ENCODE results near the gene MS4A2.
"Not testable (repeated sequence)": the region's sequence is repeated elsewhere in the genome, so short reads cannot be mapped to it uniquely, and the experiment has no call there.

The MS4A2 gene

GRCh38 chr11:60127311-60127811 lies 38.9 kb downstream of the MS4A2 start:
- H3K4me1 ChIP-seq: no peaks in the 10 kb centered on the region
- no peak for TF ChIP-seq CTCF (IDR thresholded peaks at IDR 0.05; ENCODE audit: low read depth, low read length)
- H3K4me3 ChIP-seq (ENCODE audit: low read depth, low read length): no peak overlapping the region
- H3K27me3 ChIP-seq: no peaks in the 10 kb centered on the region
- no peak for DNase-seq
- H3K9me3 ChIP-seq: no peaks in the 10 kb centered on the region
- H3K36me3 ChIP-seq: no peaks in the 10 kb centered on the region

- no peak for TF ChIP-seq CTCF (IDR thresholded peaks at IDR 0.05; ENCODE audit: low read depth, low read length)
These were observed 39.9 kb downstream of the MS4A2 start for GRCh38 chr11:60128376-60128775.

GRCh38 chr11:60128866-60129265 lies 40.4 kb downstream of the MS4A2 start:
- H3K4me3 ChIP-seq (ENCODE audit: low read depth, low read length); DNase-seq; H3K27me3 ChIP-seq; H3K9me3 ChIP-seq; H3K36me3 ChIP-seq; H3K4me1 ChIP-seq: not testable (repeated sequence)

More at GRCh38 chr11:60128376-60128775, 39.9 kb downstream of the MS4A2 start:
- Histone ChIP-seq H3K36me3 (no peaks in the 10 kb centered on the region), H3K4me3 (ENCODE audit: low read depth, low read length) (no peak overlapping the region), H3K4me1 (no peaks in the 10 kb centered on the region), H3K27me3 (no peaks in the 10 kb centered on the region), H3K9me3 (no peaks in the 10 kb centered on the region)
- DNase-seq: no peak

- Histone ChIP-seq H3K36me3 (no peaks in the 10 kb centered on the region), H3K4me1 (no peaks in the 10 kb centered on the region), H3K9me3 (no peaks in the 10 kb centered on the region), H3K4me3 (ENCODE audit: low read depth, low read length) (no peak overlapping the region), H3K27me3 (no peaks in the 10 kb centered on the region)
- TF ChIP-seq CTCF (IDR thresholded peaks at IDR 0.05; ENCODE audit: low read depth, low read length): no peak
- no peak for DNase-seq
These were observed 41.4 kb downstream of the MS4A2 start for GRCh38 chr11:60129853-60130252.

GRCh38 chr11:60130496-60130895 lies 42.0 kb downstream of the MS4A2 start:
- Histone ChIP-seq H3K27me3 (no peaks in the 10 kb centered on the region), H3K4me3 (ENCODE audit: low read depth, low read length) (no peak overlapping the region), H3K9me3 (no peaks in the 10 kb centered on the region), H3K36me3 (no peaks in the 10 kb centered on the region), H3K4me1 (no peaks in the 10 kb centered on the region)
- no peak for DNase-seq
- TF ChIP-seq CTCF (IDR thresholded peaks at IDR 0.05; ENCODE audit: low read depth, low read length): peak; percentile 7; the same call in 1 of the 2 replicates

- Histone ChIP-seq H3K4me3 (ENCODE audit: low read depth, low read length) (no peak overlapping the region), H3K4me1 (no peaks in the 10 kb centered on the region), H3K36me3 (no peaks in the 10 kb centered on the region), H3K27me3 (no peaks in the 10 kb centered on the region), H3K9me3 (no peaks in the 10 kb centered on the region)
- TF ChIP-seq CTCF (IDR thresholded peaks at IDR 0.05; ENCODE audit: low read depth, low read length): no peak
- no peak for DNase-seq
These were observed 43.4 kb downstream of the MS4A2 start for GRCh38 chr11:60131912-60132311.

- no peak overlapping the region for H3K4me3 ChIP-seq (ENCODE audit: low read depth, low read length)
- H3K36me3 ChIP-seq: no peaks in the 10 kb centered on the region
- H3K9me3 ChIP-seq: no peaks in the 10 kb centered on the region
- DNase-seq: no peak
- H3K27me3 ChIP-seq: no peaks in the 10 kb centered on the region
- no peak for TF ChIP-seq CTCF (IDR thresholded peaks at IDR 0.05; ENCODE audit: low read depth, low read length)
- H3K4me1 ChIP-seq: no peaks in the 10 kb centered on the region
These were observed 45.5 kb downstream of the MS4A2 start for GRCh38 chr11:60133917-60134316.
